Forelimb muscle (tissue), 1 donor: ENCODE results near the gene PDXDC1. TPM values are rescaled to one million over a fixed set of nuclear protein-coding genes. Genes with fewer than 3 reads are reported as not detected.
"Not testable (repeated sequence)": the region's sequence is repeated elsewhere in the genome, so short reads cannot be mapped to it uniquely, and the experiment has no call there.

Experiments
- DNase-seq: peaks from one replicate; pipeline ENCODE4 v3.0.0-alpha.2; 2013; ENCODE audit warnings: low read depth
- polyA plus RNA-seq: library from polyadenylated mRNA; unstranded; fragments of 120-200 nt; gene quantifications from one replicate; pipeline ENCODE4 v1.2.1, GENCODE V29; 2013; ENCODE audit not compliant: insufficient read length

The PDXDC1 gene
- polyA plus RNA-seq, 1 donor: 37.9 TPM

- no peak for DNase-seq
These were observed 60.4 kb downstream of the PDXDC1 start for GRCh38 chr16:15035163-15035729.

- no peak for DNase-seq
These were observed 62.2 kb downstream of the PDXDC1 start for GRCh38 chr16:15037003-15037402.

GRCh38 chr16:15037745-15038144 is 62.9 kb downstream of the PDXDC1 start:
- DNase-seq: no peak

GRCh38 chr16:15038689-15039088 is 63.9 kb downstream of the PDXDC1 start:
- DNase-seq: no peak

- no peak for DNase-seq
These were observed 66.6 kb downstream of the PDXDC1 start for GRCh38 chr16:15041271-15042004.

GRCh38 chr16:15043344-15043743 is 68.5 kb downstream of the PDXDC1 start:
- DNase-seq: no peak

GRCh38 chr16:15044286-15044685 is 69.5 kb downstream of the PDXDC1 start:
- no peak for DNase-seq

- not testable (repeated sequence) for DNase-seq
These were observed 70.4 kb downstream of the PDXDC1 start for GRCh38 chr16:15045270-15045669.

- no peak for DNase-seq
These were observed 72.0 kb downstream of the PDXDC1 start for GRCh38 chr16:15046692-15047376.

GRCh38 chr16:15049581-15050180 is 74.9 kb downstream of the PDXDC1 start:
- DNase-seq: no peak

GRCh38 chr16:15050440-15050839 is 75.6 kb downstream of the PDXDC1 start:
- DNase-seq: not testable (repeated sequence)

GRCh38 chr16:15051387-15051951 is 76.6 kb downstream of the PDXDC1 start:
- no peak for DNase-seq

- DNase-seq: no peak
These were observed 78.1 kb downstream of the PDXDC1 start for GRCh38 chr16:15052747-15053476.

- no peak for DNase-seq
These were observed 79.1 kb downstream of the PDXDC1 start for GRCh38 chr16:15053904-15054303.

- DNase-seq: no peak
These were observed 79.7 kb downstream of the PDXDC1 start for GRCh38 chr16:15054357-15055140.

GRCh38 chr16:15055141-15056053 is 80.6 kb downstream of the PDXDC1 start:
- DNase-seq: no peak

- DNase-seq: no peak
These were observed 83.0 kb downstream of the PDXDC1 start for GRCh38 chr16:15057681-15058417.

- no peak for DNase-seq
These were observed 84.5 kb downstream of the PDXDC1 start for GRCh38 chr16:15059324-15059723.
